D721Med (cell line): ENCODE results near the gene TOP3B.
A peak's percentile ranks its signal among the peaks of the same experiment; 100 is the strongest.

Source experiments
- DNase-seq: peaks from one replicate; pipeline ENCODE4 v3.0.0; 2011; ENCODE audit warnings: low spot score; ENCODE audit not compliant: insufficient read length
- FAIRE-seq: peaks from 2 replicates; lab custom pipeline; 2011; peaks lifted over from hg19 to GRCh38; lab: Jason Lieb, UNC
- TF ChIP-seq, protein P1 (sequence below): IDR thresholded peaks from 2 replicates; pipeline ENCODE4 v1.5.1; 2012; ENCODE audit warnings: mild to moderate bottlenecking, control low read depth; ENCODE audit not compliant: insufficient read depth; ENCODE audit errors: missing control alignments

The TOP3B gene

GRCh38 chr22:21972806-21973205, 9.8 kb downstream of the TOP3B start:
- FAIRE-seq (no peak), DNase-seq (no peak)
- TF ChIP-seq, protein P1, sequence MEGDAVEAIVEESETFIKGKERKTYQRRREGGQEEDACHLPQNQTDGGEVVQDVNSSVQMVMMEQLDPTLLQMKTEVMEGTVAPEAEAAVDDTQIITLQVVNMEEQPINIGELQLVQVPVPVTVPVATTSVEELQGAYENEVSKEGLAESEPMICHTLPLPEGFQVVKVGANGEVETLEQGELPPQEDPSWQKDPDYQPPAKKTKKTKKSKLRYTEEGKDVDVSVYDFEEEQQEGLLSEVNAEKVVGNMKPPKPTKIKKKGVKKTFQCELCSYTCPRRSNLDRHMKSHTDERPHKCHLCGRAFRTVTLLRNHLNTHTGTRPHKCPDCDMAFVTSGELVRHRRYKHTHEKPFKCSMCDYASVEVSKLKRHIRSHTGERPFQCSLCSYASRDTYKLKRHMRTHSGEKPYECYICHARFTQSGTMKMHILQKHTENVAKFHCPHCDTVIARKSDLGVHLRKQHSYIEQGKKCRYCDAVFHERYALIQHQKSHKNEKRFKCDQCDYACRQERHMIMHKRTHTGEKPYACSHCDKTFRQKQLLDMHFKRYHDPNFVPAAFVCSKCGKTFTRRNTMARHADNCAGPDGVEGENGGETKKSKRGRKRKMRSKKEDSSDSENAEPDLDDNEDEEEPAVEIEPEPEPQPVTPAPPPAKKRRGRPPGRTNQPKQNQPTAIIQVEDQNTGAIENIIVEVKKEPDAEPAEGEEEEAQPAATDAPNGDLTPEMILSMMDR: no peak

- TF ChIP-seq, protein P1: peak; percentile 62
- DNase-seq: peak; percentile 79
- no peak for FAIRE-seq
Observed at GRCh38 chr22:21972293-21972779, 10.3 kb downstream of the TOP3B start.

DNA sequence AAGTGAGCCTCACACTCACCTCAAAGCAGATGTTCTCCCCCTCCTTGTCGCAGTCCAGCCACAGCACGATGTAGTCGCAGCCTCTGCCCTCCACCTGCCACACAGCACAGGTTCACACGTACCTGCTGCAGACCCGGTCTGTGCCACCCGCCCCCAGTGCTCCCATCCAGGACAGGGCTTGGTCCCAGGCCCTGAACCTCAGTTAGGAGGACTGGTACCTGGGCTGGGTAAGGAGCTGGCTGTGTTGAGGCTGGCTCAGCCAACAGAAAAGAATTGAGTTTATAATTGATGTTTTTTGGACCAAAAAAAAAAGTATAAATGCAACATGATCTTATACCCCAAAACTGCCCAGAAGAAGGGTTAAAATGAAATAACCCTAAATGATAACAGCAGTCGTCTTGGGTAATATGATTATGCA, 10.7 kb downstream of the TOP3B start:
- FAIRE-seq (no peak), DNase-seq (no peak)
- TF ChIP-seq, protein P1: no peak

DNA sequence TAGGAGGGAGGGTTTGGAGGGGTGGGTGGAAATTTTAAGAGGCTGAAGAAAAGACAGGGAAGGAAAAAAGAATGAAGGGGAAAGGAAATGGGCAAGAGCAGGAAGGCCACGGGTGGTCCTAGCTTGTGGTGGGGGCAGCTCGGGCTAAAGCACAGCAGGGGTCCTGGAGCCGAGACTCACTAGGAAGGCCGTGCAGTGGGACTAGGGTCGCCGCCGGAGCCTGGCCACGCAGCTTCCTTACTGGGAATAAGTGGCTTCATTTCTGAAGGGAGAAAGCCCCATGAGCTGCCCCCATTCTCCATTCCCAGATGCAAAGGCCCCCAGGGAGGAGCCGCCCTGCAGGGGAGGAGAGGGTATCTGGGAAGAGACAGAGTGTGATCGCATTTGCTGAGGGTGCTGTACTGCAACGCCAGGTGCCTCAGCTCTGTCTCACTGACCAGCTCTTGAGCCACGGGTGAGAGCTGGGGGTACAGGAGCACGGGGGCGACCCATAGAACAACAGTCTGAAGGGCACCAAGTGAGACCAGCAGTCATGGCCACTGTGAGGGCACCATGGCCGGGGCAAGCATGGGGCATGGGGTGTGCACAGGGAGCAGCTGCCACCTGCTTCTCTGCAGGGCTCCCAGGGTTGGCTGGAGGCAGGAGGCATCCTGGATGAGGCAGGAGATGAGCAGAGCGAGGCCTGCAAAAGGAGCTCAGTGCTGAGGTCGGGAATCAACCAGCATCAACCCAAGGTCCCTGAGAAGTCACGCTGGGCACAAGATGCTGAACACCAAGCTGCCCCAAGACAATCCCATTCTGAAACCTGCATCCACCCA, 11.6 kb downstream of the TOP3B start:
- FAIRE-seq: no peak
- TF ChIP-seq, protein P1: no peak

GRCh38 chr22:21970037-21970799, 12.4 kb downstream of the TOP3B start:
- FAIRE-seq (no peak), DNase-seq (no peak)
- TF ChIP-seq, protein P1: no peak

More for the DNA sequence above, 11.6 kb downstream of the TOP3B start:
- no peak for DNase-seq

DNA sequence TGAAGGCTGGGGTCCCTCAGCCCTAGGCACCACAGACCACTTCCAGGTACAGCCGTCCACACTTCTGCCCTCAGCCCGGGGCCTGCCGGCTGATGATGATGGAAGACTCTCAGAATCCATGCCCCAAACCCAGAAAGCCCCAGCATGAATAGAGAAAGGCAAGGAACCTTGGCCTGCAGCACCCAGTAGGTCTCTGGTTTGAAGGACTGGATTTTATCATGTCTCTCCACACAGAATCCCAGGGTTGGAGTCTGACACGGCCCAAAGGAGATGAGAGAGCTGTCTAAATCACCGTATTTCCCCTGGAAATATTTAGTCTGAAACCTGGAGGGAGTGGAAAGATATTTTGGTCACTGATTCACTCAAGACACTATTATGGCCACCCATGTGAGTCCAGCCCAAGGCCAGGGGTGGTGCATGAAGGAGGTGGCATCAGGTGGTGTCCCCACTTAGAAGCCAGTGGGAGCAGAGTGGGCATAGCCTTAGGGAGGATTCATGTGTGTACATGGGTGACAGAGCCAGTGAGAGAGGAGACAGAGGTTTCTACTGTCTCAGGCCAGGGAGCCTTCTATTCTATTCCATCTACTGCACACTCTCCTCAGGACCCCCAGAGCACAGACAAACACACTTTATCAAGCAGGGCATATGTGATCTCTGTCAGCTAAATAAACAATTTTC, 14.0 kb downstream of the TOP3B start:
- TF ChIP-seq, protein P1: no peak
- DNase-seq: no peak
- FAIRE-seq: no peak
